GM10248 (cell line): ENCODE data around the gene PDZRN3.
"Not testable (repeated sequence)": the region's sequence is repeated elsewhere in the genome, so short reads cannot be mapped to it uniquely, and the experiment has no call there.

ENCODE experiments used
- CTCF ChIA-PET: fragments of 300-600 bp; sonication (Branson Sonifier 250); formaldehyde crosslinking; extraction: SDS; loops from one replicate; lab custom pipeline; 2021; ENCODE audit warnings: antibody characterized with exemption; lab: Yijun Ruan, JAX
- POLR2A ChIA-PET: fragments of 350-650 bp; sonication (Branson Sonifier 250); formaldehyde crosslinking; extraction: SDS; loops from one replicate; lab custom pipeline; 2020; ENCODE audit warnings: antibody characterized with exemption; lab: Yijun Ruan, JAX
- DNase-seq: peaks from one replicate; pipeline ENCODE4 v3.0.0; 2012; ENCODE audit errors: extremely low spot score
- CTCF ChIP-seq: IDR thresholded peaks from 2 replicates; pipeline ENCODE4 v1.5.1; 2012; ENCODE audit warnings: mild to moderate bottlenecking, low read depth; ENCODE audit errors: extremely low read depth, missing control alignments, control extremely low read depth

Gene PDZRN3

GRCh38 chr3:73572368-73572767 lies 52.4 kb downstream of the PDZRN3 start:
- CTCF ChIA-PET = interaction anchor here (1.0 kb wide), 1 partner anchor 12 kb away, joined by 3 read pairs; no protein-coding TSS in a partner anchor

GRCh38 chr3:73571238-73571794 lies 53.4 kb downstream of the PDZRN3 start:
- DNase-seq = no peak
- ChIA-PET CTCF (interaction anchor here (1.0 kb wide), 1 partner anchor 13 kb away, joined by 3 read pairs; no protein-coding TSS in a partner anchor), POLR2A (no interaction called here)
- TF ChIP-seq CTCF = no peak

More at GRCh38 chr3:73572368-73572767, 52.4 kb downstream of the PDZRN3 start:
- TF ChIP-seq CTCF = peak; percentile 1
- no peak for DNase-seq
- POLR2A ChIA-PET = no interaction called here

GRCh38 chr3:73569246-73569760 lies 55.4 kb downstream of the PDZRN3 start:
- POLR2A ChIA-PET = no interaction called here
- no peak for DNase-seq
- no peak for TF ChIP-seq CTCF
- CTCF ChIA-PET = no interaction called here

GRCh38 chr3:73568371-73568862 lies 56.3 kb downstream of the PDZRN3 start:
- DNase-seq = no peak
- no peak for TF ChIP-seq CTCF
- CTCF ChIA-PET = no interaction called here
- POLR2A ChIA-PET = no interaction called here

- CTCF ChIA-PET, POLR2A ChIA-PET, DNase-seq: not testable (repeated sequence)
These were observed 59.4 kb downstream of the PDZRN3 start for GRCh38 chr3:73565374-73565773.

- CTCF ChIA-PET = no interaction called here
- no peak for TF ChIP-seq CTCF
- POLR2A ChIA-PET = no interaction called here
- no peak for DNase-seq
These were observed 60.7 kb downstream of the PDZRN3 start for GRCh38 chr3:73563896-73564582.

GRCh38 chr3:73561494-73561893 lies 63.2 kb downstream of the PDZRN3 start:
- CTCF ChIA-PET = interaction anchor here (1.2 kb wide), 1 partner anchor 10 kb away, joined by 4 read pairs; no protein-coding TSS in a partner anchor
- POLR2A ChIA-PET = no interaction called here
- TF ChIP-seq CTCF = no peak
- no peak for DNase-seq
